Heart left ventricle (tissue), 16 donors: ENCODE results near the gene PROZ. TPM values are rescaled to one million over a fixed set of nuclear protein-coding genes. Genes with fewer than 3 reads are reported as not detected.

Experiments used
- ATAC-seq, 4 donors: fragments of 200-7000 bp; cut with Tn5 transposase; one replicate each; pipeline ENCODE4 v1.9.1; 2020 to 2022; ENCODE audit warnings: moderate library complexity in 4 of 4, mild to moderate bottlenecking in 3 of 4, moderate number of reproducible peaks in 1 of 4
- DNase-seq, 5 donors: peaks; one replicate each; pipeline ENCODE4 v3.0.0-alpha.2; 2020
- H3K27ac ChIP-seq, 12 donors: fragments of 200-600 bp; sonication (generic) in 4 of 12; one replicate each; pipeline versions ENCODE4 v1.5.0 to v1.8.0; 2016 to 2022; ENCODE audit warnings: mild to moderate bottlenecking in 2 of 12
- H3K27me3 ChIP-seq, 9 donors: fragments of 200-600 bp; sonication (generic) in 2 of 9; one replicate each; pipeline versions ENCODE4 v1.5.1 to v1.8.0; 2016 to 2022; ENCODE audit warnings: mild to moderate bottlenecking in 3 of 9
- H3K36me3 ChIP-seq, 9 donors: fragments of 200-600 bp; sonication (generic) in 2 of 9; one replicate each; pipeline versions ENCODE4 v1.5.0 to v1.8.0; 2018 to 2022; ENCODE audit warnings: mild to moderate bottlenecking in 2 of 9
- H3K4me1 ChIP-seq, 12 donors: fragments of 200-600 bp; sonication (generic) in 4 of 12; one replicate each; pipeline versions ENCODE4 v1.5.0 to v1.8.0; 2016 to 2022; ENCODE audit warnings: mild to moderate bottlenecking in 3 of 12
- H3K4me3 ChIP-seq, 12 donors: fragments of 200-600 bp; sonication (generic) in 4 of 12; one replicate each; pipeline versions ENCODE4 v1.5.0 to v1.8.0; 2017 to 2022; ENCODE audit warnings: mild to moderate bottlenecking in 9 of 12, moderate library complexity in 4 of 12
- H3K9me3 ChIP-seq, 12 donors: fragments of 200-600 bp; sonication (generic) in 4 of 12; one replicate each; pipeline versions ENCODE4 v1.5.0 to v1.8.0; 2016 to 2022; ENCODE audit warnings: mild to moderate bottlenecking in 1 of 12
- POLR2A ChIP-seq, 2 donors: fragments of 450-650 bp; IDR thresholded peaks; one replicate each; pipeline ENCODE4 v1.6.1; 2017; ENCODE audit warnings: antibody characterized with exemption in 2 of 2, mild to moderate bottlenecking in 2 of 2, moderate library complexity in 2 of 2
- WGBS, 4 donors: extraction: QIAGEN DNeasy Blood & Tissue Kit in 2 of 4; methylation state at CpG; one replicate each; pipeline versions ENCODE4 v1.1.5 to v1.1.7; 2013 to 2018; 5-methylcytosine and 5-hydroxymethylcytosine counted together
- intact Hi-C, 10 donors: fragments of 100-400 bp; cut with DNase I; formaldehyde crosslinking; loops; one replicate each; pipeline versions ENCODE4 v1.11.1 to v1.14.2; 2022
- polyA plus RNA-seq, 2 donors: library from polyadenylated mRNA; stranded (reverse); fragments of 200-250 nt; gene quantifications; one replicate each; pipeline ENCODE4 v1.2.3, GENCODE V29; 2013
- total RNA-seq, 9 donors: library from RNA; depleted of rRNA in 2 of 9; stranded (reverse); fragments of >200 nt in 2 of 9; fragmentation: NEBNext Ultra II Directional in 3 of 9; extraction: Animal tissue kit (Norgen Biotek cat#: 25700) in 3 of 9; gene quantifications; one replicate each; pipeline versions ENCODE4 v1.1.0 to v1.2.4, GENCODE V29; 2016 to 2023
- TF ChIP-seq, protein P1 (sequence below), 12 donors: fragments of 200-600 bp; sonication (generic) in 4 of 12; IDR thresholded peaks; one replicate each; pipeline versions ENCODE4 v1.5.0 to v1.8.0; 2018 to 2022; ENCODE audit warnings: antibody characterized with exemption in 12 of 12, mild to moderate bottlenecking in 5 of 12
- donor health status: ischemic (EF 13 %, LVEDD 7.1; RV severe dilation, severe dysfunction).
- donor health status: healthy with polysubstance abuse.
- donor health status: DM: no; HTN: yes; CAD: no.
- donor health status: DM: no; HTN: no; CAD: no.
- donor health status: ischemic (EF 25% LVEDD 6.9; RV normal size, moderate dysfunction).
- donor health status: ischemic (EF 25% LVEDD 5.7; RV mildly dilated, moderate dysfunction).
- donor health status: healthy.
- donor health status: DM: yes; HTN: yes; CAD: no.
- donor health status: ischemic (EF 35%, LVEDD 5.7; RV mildly dilated, moderate dysfunction).
- donor health status: nonischemic (EF 11% LVEDD 7.7; RV severe dilation, severe dysfunction).
- donor health status: DM: yes; HTN: yes; CAD: no.
- donor health status: PGD.
- donor health status: ischemic (EF 29% LVEDD 5.4; RV normal size, mild dysfunction).
- donor health status: nonischemic (EF 23%, LVEDD 6.1; RV moderate dilation, normal function).

PROZ gene
- total and polyA plus RNA-seq, 11 donors: not detected

DNA sequence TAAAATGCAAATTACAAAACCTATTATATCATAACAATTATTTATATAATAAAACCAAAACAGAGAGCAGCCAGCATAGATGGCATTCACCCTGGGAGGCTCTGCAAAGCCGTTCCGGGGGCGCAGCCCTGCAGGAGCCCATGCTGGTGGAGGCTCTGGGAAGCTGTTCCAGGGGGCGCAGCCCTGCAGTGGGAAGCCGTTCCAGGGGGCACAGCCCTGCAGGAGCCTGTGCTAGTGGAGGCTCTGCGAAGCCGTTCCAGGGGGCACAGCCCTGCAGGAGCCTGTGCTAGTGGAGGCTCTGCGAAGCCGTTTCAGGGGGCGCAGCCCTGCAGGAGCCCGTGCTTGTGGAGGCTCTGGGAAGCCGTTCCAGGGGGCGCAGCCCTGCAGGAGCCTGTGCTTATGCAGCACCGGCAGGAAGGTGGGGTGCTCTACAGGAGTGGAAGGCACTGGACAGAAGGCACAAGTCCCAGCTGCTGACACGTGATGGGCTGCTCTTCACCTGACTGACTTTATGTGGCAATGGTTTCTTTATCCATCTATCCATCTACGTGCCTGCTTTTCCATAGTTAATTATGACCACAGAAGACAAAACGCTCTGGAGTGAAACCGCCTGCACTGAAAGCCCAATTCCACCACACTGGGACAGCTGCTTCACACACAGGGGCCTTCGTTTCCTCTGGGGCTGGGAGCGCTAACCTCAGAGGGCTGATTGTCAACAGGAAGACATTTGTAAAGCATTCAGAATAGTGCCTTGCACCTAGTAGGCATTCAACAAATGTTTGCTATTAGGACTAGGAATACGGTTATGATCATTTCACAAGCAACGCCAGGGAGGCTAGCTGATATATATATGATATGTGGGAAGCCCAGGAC is 26.4 kb downstream of the PROZ start:
- Histone ChIP-seq H3K27me3 (no peaks in the 10 kb centered on the region), H3K4me1 (peaks cover 0 to 38% (median 6%) of the 10 kb centered on the region in 12 donors), H3K9me3 (no peaks in the 10 kb centered on the region), H3K4me3 (no peak overlapping the region), H3K27ac (peak overlapping the region in 1 of 12 donors; percentile 43), H3K36me3 (peaks cover 0 to 80% (median 70%) of the 10 kb centered on the region in 9 donors)
- WGBS, 4 donors: 92 to 93% (median 93%) methylated on average over 17 to 22 of the region's 22 CpGs
- no peak for DNase-seq
- TF ChIP-seq, protein P1, sequence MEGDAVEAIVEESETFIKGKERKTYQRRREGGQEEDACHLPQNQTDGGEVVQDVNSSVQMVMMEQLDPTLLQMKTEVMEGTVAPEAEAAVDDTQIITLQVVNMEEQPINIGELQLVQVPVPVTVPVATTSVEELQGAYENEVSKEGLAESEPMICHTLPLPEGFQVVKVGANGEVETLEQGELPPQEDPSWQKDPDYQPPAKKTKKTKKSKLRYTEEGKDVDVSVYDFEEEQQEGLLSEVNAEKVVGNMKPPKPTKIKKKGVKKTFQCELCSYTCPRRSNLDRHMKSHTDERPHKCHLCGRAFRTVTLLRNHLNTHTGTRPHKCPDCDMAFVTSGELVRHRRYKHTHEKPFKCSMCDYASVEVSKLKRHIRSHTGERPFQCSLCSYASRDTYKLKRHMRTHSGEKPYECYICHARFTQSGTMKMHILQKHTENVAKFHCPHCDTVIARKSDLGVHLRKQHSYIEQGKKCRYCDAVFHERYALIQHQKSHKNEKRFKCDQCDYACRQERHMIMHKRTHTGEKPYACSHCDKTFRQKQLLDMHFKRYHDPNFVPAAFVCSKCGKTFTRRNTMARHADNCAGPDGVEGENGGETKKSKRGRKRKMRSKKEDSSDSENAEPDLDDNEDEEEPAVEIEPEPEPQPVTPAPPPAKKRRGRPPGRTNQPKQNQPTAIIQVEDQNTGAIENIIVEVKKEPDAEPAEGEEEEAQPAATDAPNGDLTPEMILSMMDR (IDR thresholded peaks at IDR 0.05): no peak
- no peak for TF ChIP-seq POLR2A (IDR thresholded peaks at IDR 0.05)
- ATAC-seq: no peak
- intact Hi-C loops: no loop called here

DNA sequence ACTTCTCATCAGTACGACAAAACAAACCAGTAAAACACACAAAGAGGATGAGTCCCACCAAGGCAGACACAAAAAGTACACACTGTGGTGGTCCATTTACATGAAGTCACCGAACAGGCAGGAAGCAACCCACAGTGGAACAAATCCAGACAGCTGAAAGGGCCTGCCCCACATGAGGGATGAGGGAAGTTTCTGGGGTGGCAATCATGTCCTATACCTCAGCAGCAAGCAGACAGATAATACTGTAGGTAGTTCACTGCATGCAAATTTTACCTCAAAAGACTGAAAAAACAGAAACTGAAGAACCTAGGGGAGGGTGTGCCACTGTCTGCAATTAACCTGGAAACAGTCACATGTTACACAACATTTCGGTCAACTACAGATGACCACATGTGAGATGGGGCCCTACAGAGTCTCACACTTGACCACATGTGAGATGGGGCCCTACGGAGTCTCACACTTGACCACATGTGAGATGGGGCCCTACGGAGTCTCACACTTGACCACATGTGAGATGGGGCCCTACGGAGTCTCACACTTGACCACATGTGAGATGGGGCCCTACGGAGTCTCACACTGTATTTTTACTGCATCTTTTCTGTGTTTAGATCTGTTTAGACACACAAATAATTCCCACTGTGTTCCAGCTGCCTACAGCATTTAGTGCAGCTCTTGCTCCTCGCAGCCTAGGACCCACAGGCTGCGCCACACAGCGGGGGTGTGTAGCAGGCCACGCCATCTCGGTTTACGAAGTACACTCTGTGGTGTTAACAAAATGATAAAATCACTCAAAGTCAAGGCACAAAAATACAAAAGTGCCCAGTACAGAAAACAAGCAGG is 27.8 kb downstream of the PROZ start:
- H3K4me3 ChIP-seq: no peak overlapping the region
- WGBS, 4 donors: 80 to 84% (median 82%) methylated on average over 13 of the region's 13 CpGs
- peak overlapping the region in 11 of 12 donors; percentile 26 to 82 (median 65) for H3K27ac ChIP-seq
- no peak for DNase-seq
- H3K4me1 ChIP-seq: peaks cover 0 to 31% (median 5%) of the 10 kb centered on the region in 12 donors
- peaks cover 0 to 80% (median 70%) of the 10 kb centered on the region in 9 donors for H3K36me3 ChIP-seq
- no peak for ATAC-seq
- no peaks in the 10 kb centered on the region for H3K27me3 ChIP-seq
- intact Hi-C loops: no loop called here
- no peaks in the 10 kb centered on the region for H3K9me3 ChIP-seq
- TF ChIP-seq, protein P1 (IDR thresholded peaks at IDR 0.05): no peak
- no peak for TF ChIP-seq POLR2A (IDR thresholded peaks at IDR 0.05)

DNA sequence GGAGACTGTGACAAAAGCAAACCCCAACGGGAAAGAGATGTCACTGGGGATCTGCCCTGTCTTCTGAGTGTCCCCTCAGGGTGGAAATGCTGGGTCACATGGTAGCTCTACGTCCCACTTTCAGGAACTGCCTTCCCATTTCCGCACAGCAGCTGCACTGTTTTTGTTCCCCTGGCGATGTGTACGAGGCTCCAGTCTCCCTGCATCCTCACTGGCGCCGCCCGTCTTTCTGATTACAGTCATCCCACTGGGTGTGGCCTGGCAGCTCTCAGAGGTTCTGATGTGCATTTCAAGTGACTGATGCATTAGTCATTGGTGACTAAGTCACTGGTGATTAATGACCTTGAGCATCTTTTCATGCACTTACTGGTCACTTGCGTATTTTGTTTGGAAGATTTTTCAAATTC is 28.8 kb downstream of the PROZ start:
- intact Hi-C loops: no loop called here
- WGBS, 4 donors: 25 to 50% (median 32%) methylated on average over 9 of the region's 9 CpGs
- Histone ChIP-seq H3K27ac (peak overlapping the region in 11 of 12 donors; percentile 26 to 82 (median 65)), H3K27me3 (no peaks in the 10 kb centered on the region), H3K4me1 (peaks cover 0 to 31% (median 5%) of the 10 kb centered on the region in 12 donors), H3K36me3 (peaks cover 0 to 80% (median 70%) of the 10 kb centered on the region in 9 donors), H3K4me3 (peak overlapping the region in 1 of 12 donors; percentile 8), H3K9me3 (no peaks in the 10 kb centered on the region)
- DNase-seq (peak; percentile 82 to 95 (median 89)), ATAC-seq (peak; percentile 95 to 100 (median 98))
- peak in 1 of 2 donors; percentile 26 for TF ChIP-seq POLR2A (IDR thresholded peaks at IDR 0.05)
- TF ChIP-seq, protein P1 (IDR thresholded peaks at IDR 0.05): peak in 5 of 12 donors; percentile 6 to 37 (median 16)
